GM12872 (cell line): ENCODE data around the gene CAMP.

ENCODE experiments used
- TF ChIP-seq, protein P1 (sequence below): IDR thresholded peaks from 3 replicates; pipeline ENCODE4 v1.5.1; 2011; ENCODE audit warnings: low read depth, mild to moderate bottlenecking, low read length, moderate library complexity; ENCODE audit not compliant: insufficient read depth

CAMP gene

DNA sequence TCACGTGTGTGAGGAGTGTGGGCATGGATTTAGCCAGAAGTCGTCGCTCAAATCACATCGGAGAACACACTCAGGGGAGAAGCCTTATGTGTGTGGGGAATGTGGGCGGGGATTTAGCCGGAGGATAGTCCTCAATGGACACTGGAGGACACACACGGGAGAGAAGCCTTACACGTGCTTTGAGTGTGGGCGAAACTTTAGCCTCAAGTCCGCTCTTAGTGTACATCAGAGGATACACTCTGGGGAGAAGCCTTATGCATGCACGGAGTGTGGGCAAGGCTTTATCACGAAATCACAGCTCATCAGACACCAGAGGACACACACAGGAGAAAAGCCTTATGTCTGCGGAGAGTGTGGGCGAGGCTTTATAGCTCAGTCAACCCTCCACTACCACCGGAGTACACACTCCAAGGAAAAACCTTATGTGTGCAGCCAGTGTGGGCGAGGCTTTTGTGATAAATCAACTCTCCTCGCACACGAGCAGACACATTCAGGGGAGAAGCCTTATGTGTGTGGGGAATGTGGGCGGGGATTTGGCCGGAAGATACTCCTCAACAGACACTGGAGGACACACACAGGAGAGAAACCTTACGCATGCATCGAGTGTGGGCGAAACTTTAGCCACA is 45.8 kb downstream of the CAMP start:
- TF ChIP-seq, protein P1, sequence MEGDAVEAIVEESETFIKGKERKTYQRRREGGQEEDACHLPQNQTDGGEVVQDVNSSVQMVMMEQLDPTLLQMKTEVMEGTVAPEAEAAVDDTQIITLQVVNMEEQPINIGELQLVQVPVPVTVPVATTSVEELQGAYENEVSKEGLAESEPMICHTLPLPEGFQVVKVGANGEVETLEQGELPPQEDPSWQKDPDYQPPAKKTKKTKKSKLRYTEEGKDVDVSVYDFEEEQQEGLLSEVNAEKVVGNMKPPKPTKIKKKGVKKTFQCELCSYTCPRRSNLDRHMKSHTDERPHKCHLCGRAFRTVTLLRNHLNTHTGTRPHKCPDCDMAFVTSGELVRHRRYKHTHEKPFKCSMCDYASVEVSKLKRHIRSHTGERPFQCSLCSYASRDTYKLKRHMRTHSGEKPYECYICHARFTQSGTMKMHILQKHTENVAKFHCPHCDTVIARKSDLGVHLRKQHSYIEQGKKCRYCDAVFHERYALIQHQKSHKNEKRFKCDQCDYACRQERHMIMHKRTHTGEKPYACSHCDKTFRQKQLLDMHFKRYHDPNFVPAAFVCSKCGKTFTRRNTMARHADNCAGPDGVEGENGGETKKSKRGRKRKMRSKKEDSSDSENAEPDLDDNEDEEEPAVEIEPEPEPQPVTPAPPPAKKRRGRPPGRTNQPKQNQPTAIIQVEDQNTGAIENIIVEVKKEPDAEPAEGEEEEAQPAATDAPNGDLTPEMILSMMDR = no peak

DNA sequence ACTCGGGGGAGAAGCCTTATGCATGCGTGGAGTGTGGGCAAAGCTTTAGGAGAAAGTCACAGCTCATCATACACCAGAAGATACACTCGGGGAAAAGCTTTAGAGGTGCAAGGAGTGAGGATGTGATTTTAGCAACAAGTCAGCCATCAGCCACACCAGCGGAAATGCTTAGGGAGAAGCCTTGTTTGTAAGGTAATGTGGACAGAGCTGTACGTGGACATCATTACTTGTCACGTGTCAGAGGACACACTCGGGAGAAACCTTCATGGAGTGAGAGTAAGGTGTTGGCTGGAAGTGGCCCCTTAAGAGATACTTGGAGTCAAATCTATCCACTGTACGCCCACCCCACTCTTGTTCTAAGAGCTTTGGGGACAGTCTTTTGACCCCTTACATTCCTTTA is 46.3 kb downstream of the CAMP start:
- TF ChIP-seq, protein P1 = no peak

DNA sequence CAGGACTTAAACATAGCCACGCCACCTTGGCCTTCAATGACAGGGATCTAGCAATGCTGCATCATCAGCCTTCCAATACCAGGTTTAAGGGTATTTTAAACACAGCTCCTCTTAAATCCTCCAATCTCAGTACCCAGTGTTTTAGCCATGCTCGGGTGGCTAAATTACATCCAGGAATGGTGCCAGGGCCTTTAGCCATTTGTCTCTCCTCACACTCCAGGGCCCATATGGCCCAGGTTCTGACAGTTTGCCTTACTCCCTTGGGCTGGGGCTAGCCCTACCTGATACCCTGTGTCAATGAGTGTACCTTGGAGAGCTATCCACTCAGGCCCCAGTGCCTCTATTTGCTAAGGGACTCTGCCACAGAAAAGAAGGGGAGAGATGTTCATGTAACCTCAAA is 47.0 kb downstream of the CAMP start:
- TF ChIP-seq, protein P1 = no peak

DNA sequence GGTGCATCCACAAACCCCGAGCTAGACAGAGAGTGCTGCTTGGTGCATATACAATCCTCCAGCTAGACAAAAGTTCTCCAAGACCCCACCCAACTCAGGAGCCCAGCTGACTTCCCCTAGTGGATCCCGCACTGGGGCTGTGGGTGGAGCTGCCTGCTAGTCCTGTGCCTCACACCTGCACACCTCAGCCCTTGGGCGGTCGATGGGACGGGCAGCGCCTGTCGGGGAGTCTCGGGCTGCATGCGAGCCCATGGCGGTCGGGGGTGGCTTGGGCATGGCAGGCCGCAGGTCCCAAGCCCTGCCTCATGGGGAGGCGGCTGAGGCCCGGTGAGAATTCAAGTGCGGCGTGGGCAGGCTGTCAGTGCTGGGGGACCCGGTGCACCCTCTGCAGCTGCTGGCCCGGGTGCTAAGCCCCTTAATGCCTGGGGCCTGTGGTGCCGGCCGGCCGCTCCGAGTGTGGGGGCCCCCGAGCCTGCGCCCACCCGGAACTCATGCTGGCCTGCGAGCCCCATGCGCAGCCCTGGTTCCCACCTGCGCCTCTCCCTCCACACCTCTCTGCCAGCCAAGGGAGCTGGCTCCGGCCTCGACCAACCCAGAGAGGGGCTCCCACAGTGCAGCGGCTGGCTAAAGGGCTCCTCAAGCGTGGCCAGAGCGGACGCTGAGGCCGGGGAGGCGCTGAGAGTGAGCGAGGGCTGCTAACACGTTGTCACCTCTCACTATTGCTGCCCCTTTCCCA is 48.6 kb downstream of the CAMP start:
- TF ChIP-seq, protein P1 = no peak

DNA sequence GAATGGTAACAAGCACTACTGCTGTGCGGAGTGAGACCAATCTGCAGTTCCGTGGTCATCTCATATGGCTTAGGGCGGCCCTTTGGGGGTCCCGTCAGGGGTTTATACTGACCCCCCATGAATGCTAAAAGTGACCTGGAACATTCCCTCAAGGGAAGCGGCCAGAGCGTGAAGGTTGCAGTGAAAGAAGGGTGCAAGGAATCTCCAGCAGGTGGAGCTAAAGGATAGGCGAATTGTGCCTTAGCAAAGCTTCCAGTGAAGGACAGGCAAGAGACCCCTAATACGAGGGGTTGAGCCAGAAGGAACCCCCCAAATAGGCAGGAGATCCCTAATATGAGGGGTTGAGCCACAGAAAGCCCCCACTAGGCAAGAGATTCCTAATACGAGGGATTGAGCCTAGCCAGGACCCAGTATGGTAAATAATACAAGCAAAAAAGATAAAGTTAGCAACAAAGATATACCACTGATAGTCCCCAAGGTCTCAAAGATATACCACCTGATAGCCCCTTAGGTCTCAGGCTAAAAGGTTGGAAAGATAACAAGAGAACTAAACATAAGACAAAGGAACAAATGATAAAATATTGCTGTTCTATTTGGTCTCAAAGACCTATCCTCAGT is 50.4 kb downstream of the CAMP start:
- TF ChIP-seq, protein P1 = peak; percentile 84

DNA sequence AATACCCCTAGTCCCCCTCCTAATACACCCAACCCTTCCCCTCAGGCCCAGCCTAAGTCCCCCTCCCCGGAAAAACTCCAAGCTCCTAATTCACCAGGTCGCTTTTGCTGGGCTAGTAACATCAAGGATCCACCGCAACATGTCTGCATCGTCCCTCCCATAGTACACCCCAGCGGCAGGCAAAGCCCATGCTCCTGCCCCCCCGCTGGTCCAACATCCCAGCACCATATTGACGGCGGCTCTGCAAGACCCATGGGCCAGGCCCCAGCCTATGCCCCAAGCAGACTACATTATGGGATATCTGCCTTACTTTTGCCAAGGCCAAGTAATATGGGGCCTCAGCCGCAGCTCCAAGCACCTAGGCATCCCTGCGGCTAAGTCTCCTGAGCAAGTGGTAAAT is 51.2 kb downstream of the CAMP start:
- TF ChIP-seq, protein P1 = no peak
